GM12878 (cell line): ENCODE results near the gene INHBE. TPM values are rescaled to one million over a fixed set of nuclear protein-coding genes. Genes with fewer than 3 reads are reported as not detected.

Experiments used
- ATAC-seq: fragments of 200-7000 bp; cut with Tn5 transposase; 3 replicates; pipeline ENCODE4 v1.9.1; 2020; ENCODE audit warnings: mild to moderate bottlenecking, moderate library complexity
- BruUV-seq: library from RNA; stranded (reverse); fragments of 400-500 nt; replicated peaks from 2 replicates; lab custom pipeline; 2021; lab: Mats Ljungman, UMichigan
- CTCF ChIA-PET: fragments of 300-600 bp; sonication (Branson Sonifier 250); formaldehyde crosslinking; extraction: SDS; loops from one replicate; lab custom pipeline; 2021; ENCODE audit warnings: inconsistent platforms; lab: Yijun Ruan, JAX
- POLR2A ChIA-PET: fragments of 350-600 bp; formaldehyde crosslinking; extraction: SDS; loops from one replicate; lab custom pipeline; 2021; ENCODE audit warnings: inconsistent platforms; lab: Charles Lee
- RAD21 ChIA-PET: fragments of 300-600 bp; sonication (Branson Sonifier 250); formaldehyde crosslinking; loops from one replicate; lab custom pipeline; 2023; ENCODE audit warnings: antibody characterized with exemption; ENCODE audit not compliant: unreplicated experiment; lab: Charles Lee
- SMC1A ChIA-PET: fragments of 300-600 bp; sonication (Branson Sonifier 250); formaldehyde crosslinking; loops from one replicate; lab custom pipeline; 2023; ENCODE audit not compliant: unreplicated experiment, uncharacterized antibody; lab: Charles Lee
- DNase-seq: peaks from one replicate; pipeline ENCODE4 v3.0.0-alpha.2; 2011; ENCODE audit warnings: low read depth, low spot score
- FAIRE-seq: peaks from 3 replicates; lab custom pipeline; 2011; peaks lifted over from hg19 to GRCh38; lab: Jason Lieb, UNC
- H2AFZ ChIP-seq: 2 replicates; pipeline ENCODE4 v1.6.0; 2011; ENCODE audit warnings: low read depth, low read length, control low read depth; ENCODE audit not compliant: control insufficient read depth
- H3K27ac ChIP-seq: 2 replicates; pipeline ENCODE4 v1.5.1; 2011; ENCODE audit warnings: control low read depth; ENCODE audit not compliant: control insufficient read depth, insufficient read depth
- H3K27me3 ChIP-seq, 2 experiments: replicated peaks in 1 of 2; 2 replicates each; pipeline versions ENCODE4 v1.6.0 to v1.6.1; 2011; ENCODE audit warnings: low read length in 1 of 2; ENCODE audit not compliant: control insufficient read depth in 2 of 2, insufficient read depth in 2 of 2
- H3K36me3 ChIP-seq, 2 experiments: 2 replicates each; pipeline ENCODE4 v1.5.1; 2011; ENCODE audit warnings: low read length in 1 of 2; ENCODE audit not compliant: control insufficient read depth in 2 of 2, insufficient read depth in 2 of 2
- H3K4me1 ChIP-seq: 2 replicates; pipeline ENCODE4 v1.6.1; 2011; ENCODE audit warnings: mild to moderate bottlenecking, low read length, moderate library complexity, mixed read lengths; ENCODE audit not compliant: control insufficient read depth, insufficient read depth
- H3K4me2 ChIP-seq: 2 replicates; pipeline ENCODE4 v1.6.0; 2011; ENCODE audit warnings: control low read depth; ENCODE audit not compliant: control insufficient read depth, insufficient read depth
- H3K4me3 ChIP-seq: fragments of 200-600 bp; sonication (generic); 2 replicates; pipeline ENCODE4 v1.5.1; 2016
- H3K79me2 ChIP-seq: 2 replicates; pipeline ENCODE4 v1.6.0; 2011; ENCODE audit warnings: low read length; ENCODE audit not compliant: control insufficient read depth, insufficient read depth
- H3K9ac ChIP-seq: 2 replicates; pipeline ENCODE4 v1.8.0; 2011; ENCODE audit warnings: low read length, control low read depth, mixed read lengths; ENCODE audit not compliant: control insufficient read depth, insufficient read depth
- H3K9me3 ChIP-seq: replicated peaks from 3 replicates; pipeline ENCODE4 v1.5.1; 2011; ENCODE audit warnings: mild to moderate bottlenecking, low read length; ENCODE audit not compliant: control insufficient read depth, insufficient read depth
- H4K20me1 ChIP-seq: 2 replicates; pipeline ENCODE4 v1.6.0; 2011; ENCODE audit not compliant: control insufficient read depth, insufficient read depth
- BHLHE40 ChIP-seq, 2 experiments: fragments of 450-650 bp in 1 of 2; IDR thresholded peaks; 2 replicates each; pipeline ENCODE4 v1.6.1; 2011 to 2017; ENCODE audit warnings: low read depth in 2 of 2, borderline replicate concordance in 1 of 2, improper control_type of control experiment in 1 of 2, low read length in 1 of 2, mild to moderate bottlenecking in 1 of 2
- CBX3 ChIP-seq: fragments of 200-600 bp; sonication (generic); IDR thresholded peaks from 2 replicates; pipeline ENCODE4 v1.6.1; 2016; ENCODE audit warnings: low read depth, borderline replicate concordance
- LARP7 ChIP-seq: fragments of 450-650 bp; IDR thresholded peaks from 2 replicates; pipeline ENCODE4 v1.6.1; 2017; ENCODE audit warnings: mild to moderate bottlenecking
- MEF2B ChIP-seq: fragments of 450-650 bp; IDR thresholded peaks from 2 replicates; pipeline ENCODE4 v1.6.1; 2018; ENCODE audit warnings: mild to moderate bottlenecking, moderate library complexity; ENCODE audit not compliant: partially characterized antibody, poor library complexity, severe bottlenecking
- MTA2 ChIP-seq: fragments of 450-650 bp; IDR thresholded peaks from 2 replicates; pipeline ENCODE4 v1.6.1; 2016; ENCODE audit warnings: low read depth, mild to moderate bottlenecking, moderate library complexity
- NR2F1 ChIP-seq: fragments of 450-650 bp; conservative IDR thresholded peaks from 2 replicates; pipeline ENCODE4 v1.6.1; 2017; ENCODE audit warnings: mild to moderate bottlenecking
- NRF1 ChIP-seq: conservative IDR thresholded peaks from 2 replicates; pipeline ENCODE4 v1.6.1; 2011; ENCODE audit warnings: mild to moderate bottlenecking, low read depth, low read length, improper control_type of control experiment
- POLR2A ChIP-seq: IDR thresholded peaks from 2 replicates; pipeline ENCODE4 v1.6.1; 2011; ENCODE audit warnings: low read depth, mild to moderate bottlenecking, low read length
- RAD21 ChIP-seq: IDR thresholded peaks from 2 replicates; pipeline ENCODE4 v1.6.1; 2011; ENCODE audit warnings: mild to moderate bottlenecking, low read depth, low read length, moderate library complexity; ENCODE audit not compliant: insufficient read depth
- WGBS: methylation state at CpG from one replicate; pipeline ENCODE4 v1.1.6; 2016; ENCODE audit warnings: low lambda C conversion rate; ENCODE audit not compliant: insufficient replicate concordance, insufficient coverage; ENCODE audit errors: missing lambda C conversion rate; 5-methylcytosine and 5-hydroxymethylcytosine counted together
- in situ Hi-C: fragments of 300-500 bp; cut with MboI; formaldehyde crosslinking; loops from 9 replicates; pipeline ENCODE4 v1.14.3; 2018; ENCODE audit warnings: mixed read lengths
- intact Hi-C: fragments of 100-400 bp; cut with micrococcal nuclease; formaldehyde crosslinking; loops from one replicate; pipeline ENCODE4 v1.14.2; 2022; ENCODE audit not compliant: unreplicated experiment
- polyA plus RNA-seq, 11 experiments: library from polyadenylated mRNA; depleted of rRNA in 4 of 11; unstranded in 6 of 11; stranded (reverse) in 5 of 11; fragments of >200 nt; fragmentation: Nextera tagmentation in 4 of 11; fragmentation: Illumina TruSeq in 1 of 11; extraction: Ambion mirVana in 4 of 11; extraction: Trizol in 1 of 11; gene quantifications; 1 replicate in 1 of 11; 2 replicates in 10 of 11; pipeline versions ENCODE4 v1.2.1 to v1.2.3, GENCODE V29; 2011 to 2016; ENCODE audit warnings: inconsistent platforms in 2 of 11, missing spikeins in 2 of 11, low read depth in 1 of 11
- total RNA-seq, 4 experiments: library from RNA; depleted of rRNA in 3 of 4; stranded (reverse); fragments of >200 nt in 3 of 4; fragmentation: Illumina TruSeq in 1 of 4; extraction: Trizol in 1 of 4; gene quantifications; 2 replicates each; pipeline versions ENCODE4 v1.2.1 to v1.2.3, GENCODE V29; 2013 to 2021
- TF ChIP-seq, protein P1 (sequence below): IDR thresholded peaks from 2 replicates; pipeline ENCODE4 v1.6.1; 2011; ENCODE audit warnings: low read depth, low read length, improper control_type of control experiment, borderline replicate concordance
- TF ChIP-seq, protein P2 (sequence below): IDR thresholded peaks from 2 replicates; pipeline ENCODE4 v1.6.1; 2012; ENCODE audit warnings: low read depth, low read length, improper control_type of control experiment

INHBE gene
- total and polyA plus RNA-seq, 10 of the 15 experiments (the other 5 are each of a cell fraction or from before 2014, with no cell fraction given) = 0.09 to 2.5 (median 0.37) TPM

DNA sequence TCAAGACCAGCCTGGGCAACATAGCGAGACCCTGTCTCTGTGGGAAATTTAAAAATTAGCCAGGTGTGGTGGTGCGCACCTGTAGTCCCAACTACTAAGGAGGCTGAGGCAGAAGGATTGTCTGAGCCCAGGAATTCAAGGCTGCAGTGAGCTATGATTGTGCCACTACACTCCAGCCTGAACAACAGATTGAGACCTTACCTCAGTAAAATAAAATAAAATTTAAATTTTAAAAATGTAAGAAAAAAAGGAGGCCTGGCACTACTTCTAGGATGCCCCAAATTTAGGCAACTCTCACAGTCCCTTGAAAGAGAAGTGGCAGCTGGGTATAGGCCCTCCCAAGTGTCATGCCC lies 918 bp upstream of the INHBE start:
- ChIA-PET RAD21 (interaction anchor here (1.7 to 6.8 kb wide), 10 partner anchors 8 to 241 kb away, joined by 5 to 224 read pairs (median 33); partner anchors contain the start of genes INHBC and STAC3), SMC1A (interaction anchor here (0.9 to 7.6 kb wide), 13 partner anchors 22 to 241 kb away, joined by 3 to 226 read pairs (median 6); partner anchors contain the start of gene SHMT2), POLR2A (interaction anchor here (0.5 to 6.1 kb wide), 7 partner anchors 20 to 207 kb away, joined by 3 to 29 read pairs (median 4); partner anchors contain the start of gene INHBC), CTCF (interaction anchor here (0.8 to 11.0 kb wide), 27 partner anchors 8 to 268 kb away, joined by 3 to 540 read pairs (median 19); partner anchors contain the start of genes SHMT2 and STAC3)
- Histone ChIP-seq H2AFZ (no peak overlapping the region), H3K36me3 (no peaks in the 10 kb centered on the region), H3K27me3 (no peaks in the 10 kb centered on the region), H3K27ac (no peak overlapping the region), H3K79me2 (no peaks in the 10 kb centered on the region), H3K9me3 (no peaks in the 10 kb centered on the region), H3K4me2 (no peak overlapping the region), H3K4me3 (no peak overlapping the region), H4K20me1 (no peaks in the 10 kb centered on the region), H3K4me1 (peaks cover 11% of the 10 kb centered on the region), H3K9ac (no peak overlapping the region)
- FAIRE-seq = no peak
- in situ Hi-C loops = loop anchor here (10.0 kb wide), 1 partner anchor 139 kb away; no protein-coding TSS in a partner anchor
- no peak for ATAC-seq
- 100% methylated on average over 2 of the region's 2 CpGs for WGBS
- DNase-seq = no peak
- intact Hi-C loops = no loop called here
- no TSS peak for BruUV-seq
- TF ChIP-seq CBX3 = no peak
- TF ChIP-seq NR2F1 = no peak

DNA sequence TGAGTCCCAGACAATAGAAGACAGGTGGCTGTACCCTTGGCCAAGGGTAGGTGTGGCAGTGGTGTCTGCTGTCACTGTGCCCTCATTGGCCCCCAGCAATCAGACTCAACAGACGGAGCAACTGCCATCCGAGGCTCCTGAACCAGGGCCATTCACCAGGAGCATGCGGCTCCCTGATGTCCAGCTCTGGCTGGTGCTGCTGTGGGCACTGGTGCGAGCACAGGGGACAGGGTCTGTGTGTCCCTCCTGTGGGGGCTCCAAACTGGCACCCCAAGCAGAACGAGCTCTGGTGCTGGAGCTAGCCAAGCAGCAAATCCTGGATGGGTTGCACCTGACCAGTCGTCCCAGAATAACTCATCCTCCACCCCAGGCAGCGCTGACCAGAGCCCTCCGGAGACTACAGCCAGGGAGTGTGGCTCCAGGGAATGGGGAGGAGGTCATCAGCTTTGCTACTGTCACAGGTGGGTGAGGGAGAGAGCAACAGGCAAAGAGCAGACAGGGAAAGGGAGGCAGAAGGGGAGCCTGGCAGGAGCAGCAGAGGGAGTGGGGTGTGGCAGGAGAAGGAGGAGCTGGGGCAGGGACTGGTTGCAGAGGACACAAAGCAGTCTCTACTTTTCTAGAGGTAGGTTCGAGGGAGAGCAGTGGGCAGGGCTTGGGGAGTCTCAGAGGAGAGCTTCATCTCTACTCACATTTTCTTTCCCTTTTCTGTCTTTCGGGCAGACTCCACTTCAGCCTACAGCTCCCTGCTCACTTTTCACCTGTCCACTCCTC lies 452 bp downstream of the INHBE start:
- Histone ChIP-seq H3K36me3 (no peaks in the 10 kb centered on the region), H3K4me1 (peaks cover 14% of the 10 kb centered on the region), H3K27me3 (no peaks in the 10 kb centered on the region), H2AFZ (peak overlapping the region; percentile 89), H3K4me3 (no peak overlapping the region), H3K4me2 (peak overlapping the region; percentile 75), H3K27ac (no peak overlapping the region), H3K79me2 (no peaks in the 10 kb centered on the region), H3K9me3 (no peaks in the 10 kb centered on the region), H3K9ac (peak overlapping the region; percentile 40; the same call in 1 of the 2 replicates), H4K20me1 (0 out of 2 replicates have a peak, but pooled peaks cover 2% of the 10 kb centered on the region)
- BruUV-seq = no TSS peak
- ChIA-PET CTCF (interaction anchor here (0.6 to 11.0 kb wide), 46 partner anchors 7 to 699 kb away, joined by 3 to 540 read pairs (median 4); partner anchors contain the start of genes ARHGAP9, DDIT3, INHBC and PIP4K2C), POLR2A (interaction anchor here (0.6 to 6.1 kb wide), 14 partner anchors 10 to 411 kb away, joined by 3 to 29 read pairs (median 4); partner anchors contain the start of genes INHBC and SHMT2), SMC1A (interaction anchor here (0.6 to 7.6 kb wide), 22 partner anchors 13 to 242 kb away, joined by 3 to 226 read pairs (median 4); partner anchors contain the start of genes DDIT3 and INHBC), RAD21 (interaction anchor here (0.5 to 6.8 kb wide), 19 partner anchors 7 to 242 kb away, joined by 3 to 224 read pairs (median 4); partner anchors contain the start of genes SHMT2 and STAC3)
- in situ Hi-C loops (loop anchor here (5.0 to 10.0 kb wide), 2 partner anchors 141 to 193 kb away; no protein-coding TSS in a partner anchor), intact Hi-C loops (loop anchor here (5.0 kb wide), 1 partner anchor 167 kb away; no protein-coding TSS in a partner anchor)
- DNase-seq = no peak
- ATAC-seq = no peak
- WGBS = 56% methylated on average over 10 of the region's 10 CpGs
- no peak for FAIRE-seq
- TF ChIP-seq LARP7 = no peak
- TF ChIP-seq, protein P1, sequence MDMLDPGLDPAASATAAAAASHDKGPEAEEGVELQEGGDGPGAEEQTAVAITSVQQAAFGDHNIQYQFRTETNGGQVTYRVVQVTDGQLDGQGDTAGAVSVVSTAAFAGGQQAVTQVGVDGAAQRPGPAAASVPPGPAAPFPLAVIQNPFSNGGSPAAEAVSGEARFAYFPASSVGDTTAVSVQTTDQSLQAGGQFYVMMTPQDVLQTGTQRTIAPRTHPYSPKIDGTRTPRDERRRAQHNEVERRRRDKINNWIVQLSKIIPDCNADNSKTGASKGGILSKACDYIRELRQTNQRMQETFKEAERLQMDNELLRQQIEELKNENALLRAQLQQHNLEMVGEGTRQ = no peak
- no peak for TF ChIP-seq BHLHE40 (IDR thresholded peaks at IDR 0.05; ENCODE audit: borderline replicate concordance in 1 of 2, low read depth in 2 of 2, low read length in 1 of 2)
- TF ChIP-seq POLR2A = no peak
- no peak for TF ChIP-seq MEF2B
- no peak for TF ChIP-seq MTA2
- TF ChIP-seq RAD21 = no peak
- no peak for TF ChIP-seq NRF1
- TF ChIP-seq, protein P2, sequence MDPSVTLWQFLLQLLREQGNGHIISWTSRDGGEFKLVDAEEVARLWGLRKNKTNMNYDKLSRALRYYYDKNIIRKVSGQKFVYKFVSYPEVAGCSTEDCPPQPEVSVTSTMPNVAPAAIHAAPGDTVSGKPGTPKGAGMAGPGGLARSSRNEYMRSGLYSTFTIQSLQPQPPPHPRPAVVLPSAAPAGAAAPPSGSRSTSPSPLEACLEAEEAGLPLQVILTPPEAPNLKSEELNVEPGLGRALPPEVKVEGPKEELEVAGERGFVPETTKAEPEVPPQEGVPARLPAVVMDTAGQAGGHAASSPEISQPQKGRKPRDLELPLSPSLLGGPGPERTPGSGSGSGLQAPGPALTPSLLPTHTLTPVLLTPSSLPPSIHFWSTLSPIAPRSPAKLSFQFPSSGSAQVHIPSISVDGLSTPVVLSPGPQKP = no peak
